KMS-11 (cell line): Measurements from ENCODE around the gene LZTS2.

Experiments used
- H2AFZ ChIP-seq: fragments of 200-600 bp; sonication (generic); 2 replicates; pipeline ENCODE4 v1.6.1; 2016; ENCODE audit warnings: antibody characterized with exemption, mixed run types, low read depth
- H3K27ac ChIP-seq: fragments of 200-600 bp; sonication (generic); 2 replicates; pipeline ENCODE4 v1.6.1; 2016; ENCODE audit warnings: mild to moderate bottlenecking, mixed run types
- H3K27me3 ChIP-seq: fragments of 200-600 bp; sonication (generic); 2 replicates; pipeline ENCODE4 v1.6.1; 2017; ENCODE audit warnings: mild to moderate bottlenecking, low read depth, mixed run types, moderate library complexity; ENCODE audit not compliant: insufficient read depth
- H3K36me3 ChIP-seq: fragments of 200-600 bp; sonication (generic); 2 replicates; pipeline ENCODE4 v1.6.1; 2017; ENCODE audit warnings: mild to moderate bottlenecking, mixed run types; ENCODE audit not compliant: insufficient read depth
- H3K4me1 ChIP-seq: fragments of 200-600 bp; sonication (generic); 2 replicates; pipeline ENCODE4 v1.6.1; 2016; ENCODE audit warnings: mild to moderate bottlenecking, low read depth, mixed run types; ENCODE audit not compliant: poor library complexity, severe bottlenecking
- H3K4me2 ChIP-seq: fragments of 200-600 bp; sonication (generic); 2 replicates; pipeline ENCODE4 v1.7.0; 2016; ENCODE audit warnings: mild to moderate bottlenecking, mixed run types
- H3K4me3 ChIP-seq: fragments of 200-600 bp; sonication (generic); IDR thresholded peaks from 2 replicates; pipeline ENCODE4 v1.6.1; 2017; ENCODE audit warnings: low read depth, low read length, mixed read lengths; ENCODE audit not compliant: insufficient read depth
- H3K79me2 ChIP-seq: fragments of 200-600 bp; sonication (generic); 2 replicates; pipeline ENCODE4 v1.6.1; 2016; ENCODE audit warnings: low read depth, mixed run types; ENCODE audit not compliant: insufficient read depth
- H3K9ac ChIP-seq: fragments of 200-600 bp; sonication (generic); 2 replicates; pipeline ENCODE4 v1.6.1; 2016; ENCODE audit warnings: mild to moderate bottlenecking, mixed run types
- H4K20me1 ChIP-seq: fragments of 200-600 bp; sonication (generic); 2 replicates; pipeline ENCODE4 v1.6.1; 2016; ENCODE audit warnings: mild to moderate bottlenecking, mixed run types; ENCODE audit not compliant: insufficient read depth
- TF ChIP-seq, protein P1 (sequence below): fragments of 200-600 bp; sonication (generic); conservative IDR thresholded peaks from 2 replicates; pipeline ENCODE4 v1.6.1; 2017; ENCODE audit warnings: low read depth, mild to moderate bottlenecking, antibody characterized with exemption, low read length, moderate library complexity, mixed read lengths

The LZTS2 gene

DNA sequence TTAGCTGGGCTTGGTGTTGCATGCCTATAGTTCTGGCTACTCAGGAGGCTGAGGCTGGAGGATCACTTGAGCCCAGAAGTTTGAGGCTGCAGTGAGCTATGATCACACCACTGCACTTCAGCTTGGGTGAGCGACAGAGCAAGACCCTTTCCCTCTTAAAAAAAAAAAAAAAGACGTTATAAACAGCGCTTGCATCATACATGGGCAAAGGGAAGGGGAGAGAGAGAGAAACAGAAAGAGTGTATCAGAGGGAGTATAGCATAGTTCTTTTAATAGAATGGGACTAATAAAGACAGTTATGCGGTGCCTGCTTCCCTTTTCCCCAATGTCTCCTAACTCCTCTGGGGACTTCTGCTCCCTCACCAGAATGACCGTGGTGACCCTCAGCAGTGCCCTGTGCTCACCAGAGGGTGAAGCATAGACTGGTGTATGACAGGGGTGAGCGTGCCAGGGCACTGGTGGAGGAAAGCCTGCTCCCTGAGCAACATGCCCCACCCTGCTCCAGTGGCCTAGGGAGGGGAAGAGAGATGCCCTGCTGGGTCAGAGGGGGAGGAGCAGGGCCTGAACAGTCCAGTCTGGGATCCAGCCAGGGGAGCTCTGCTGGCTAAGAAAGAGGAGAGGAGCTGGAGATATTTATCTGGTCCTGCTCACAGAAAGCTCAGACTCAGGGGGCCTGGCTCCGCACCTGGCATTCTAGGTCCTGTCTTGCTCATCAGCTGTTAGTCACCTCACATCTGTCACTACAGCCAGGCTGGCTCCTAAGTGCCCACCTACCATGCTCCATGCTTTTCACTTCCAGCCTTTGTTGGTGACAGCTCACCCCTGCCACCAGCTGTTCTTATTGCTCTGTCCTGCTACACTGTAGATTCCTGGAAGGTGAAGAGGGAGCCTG is 29.1 kb downstream of the LZTS2 start:
- TF ChIP-seq, protein P1, sequence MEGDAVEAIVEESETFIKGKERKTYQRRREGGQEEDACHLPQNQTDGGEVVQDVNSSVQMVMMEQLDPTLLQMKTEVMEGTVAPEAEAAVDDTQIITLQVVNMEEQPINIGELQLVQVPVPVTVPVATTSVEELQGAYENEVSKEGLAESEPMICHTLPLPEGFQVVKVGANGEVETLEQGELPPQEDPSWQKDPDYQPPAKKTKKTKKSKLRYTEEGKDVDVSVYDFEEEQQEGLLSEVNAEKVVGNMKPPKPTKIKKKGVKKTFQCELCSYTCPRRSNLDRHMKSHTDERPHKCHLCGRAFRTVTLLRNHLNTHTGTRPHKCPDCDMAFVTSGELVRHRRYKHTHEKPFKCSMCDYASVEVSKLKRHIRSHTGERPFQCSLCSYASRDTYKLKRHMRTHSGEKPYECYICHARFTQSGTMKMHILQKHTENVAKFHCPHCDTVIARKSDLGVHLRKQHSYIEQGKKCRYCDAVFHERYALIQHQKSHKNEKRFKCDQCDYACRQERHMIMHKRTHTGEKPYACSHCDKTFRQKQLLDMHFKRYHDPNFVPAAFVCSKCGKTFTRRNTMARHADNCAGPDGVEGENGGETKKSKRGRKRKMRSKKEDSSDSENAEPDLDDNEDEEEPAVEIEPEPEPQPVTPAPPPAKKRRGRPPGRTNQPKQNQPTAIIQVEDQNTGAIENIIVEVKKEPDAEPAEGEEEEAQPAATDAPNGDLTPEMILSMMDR = no peak
- H3K27ac ChIP-seq = no peak overlapping the region
- H4K20me1 ChIP-seq = no peaks in the 10 kb centered on the region
- no peak overlapping the region for H3K9ac ChIP-seq
- H2AFZ ChIP-seq = no peak overlapping the region
- no peak overlapping the region for H3K4me3 ChIP-seq
- no peak overlapping the region for H3K4me2 ChIP-seq
- H3K27me3 ChIP-seq = peaks cover 20% of the 10 kb centered on the region; the same call in 1 of the 2 replicates
- H3K36me3 ChIP-seq = no peaks in the 10 kb centered on the region
- no peaks in the 10 kb centered on the region for H3K79me2 ChIP-seq
- H3K4me1 ChIP-seq = no peaks in the 10 kb centered on the region

DNA sequence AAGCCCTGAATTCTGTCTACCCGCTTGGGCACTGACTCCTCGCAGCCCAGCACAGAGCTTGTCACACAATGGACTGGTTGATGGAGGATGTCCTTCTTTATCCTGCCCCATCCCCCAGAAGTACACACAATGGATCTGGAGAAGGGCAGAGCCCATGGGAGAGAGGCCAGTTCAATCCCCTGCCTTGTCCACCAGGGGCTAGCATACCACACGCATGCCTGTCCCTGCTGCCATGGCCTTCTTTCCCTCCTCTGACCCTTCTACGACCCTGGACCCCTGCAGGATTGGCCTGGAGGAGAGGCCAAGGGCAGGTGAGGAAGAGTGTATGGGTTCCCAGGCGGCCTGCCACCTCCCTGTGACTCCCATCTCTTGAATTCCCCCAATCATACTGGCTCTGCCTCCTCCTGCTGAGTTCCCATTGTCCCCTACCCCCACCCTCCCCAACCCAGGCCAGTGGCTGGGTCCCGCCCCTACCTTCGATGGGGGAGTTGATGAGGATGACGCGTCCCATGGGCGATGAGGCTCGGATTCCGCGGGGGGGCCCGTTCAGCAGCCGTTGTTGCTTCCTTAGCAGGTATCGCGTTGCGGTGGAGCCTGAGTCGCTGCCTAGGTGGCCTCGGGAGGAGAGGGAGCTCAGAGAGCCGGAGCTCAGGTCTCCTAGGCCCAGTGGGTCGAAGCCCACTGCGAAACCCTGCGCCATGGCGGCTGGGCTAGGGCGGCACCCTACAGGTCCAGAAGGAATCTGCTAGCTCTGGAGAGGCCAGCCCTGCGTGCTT is 30.1 kb downstream of the LZTS2 start:
- H3K27ac ChIP-seq = no peak overlapping the region
- TF ChIP-seq, protein P1 = no peak
- no peaks in the 10 kb centered on the region for H4K20me1 ChIP-seq
- H3K4me2 ChIP-seq = no peak overlapping the region
- no peaks in the 10 kb centered on the region for H3K36me3 ChIP-seq
- H3K9ac ChIP-seq = no peak overlapping the region
- peaks cover 20% of the 10 kb centered on the region; the same call in 1 of the 2 replicates for H3K27me3 ChIP-seq
- H2AFZ ChIP-seq = no peak overlapping the region
- no peaks in the 10 kb centered on the region for H3K79me2 ChIP-seq
- no peak overlapping the region for H3K4me3 ChIP-seq
- no peaks in the 10 kb centered on the region for H3K4me1 ChIP-seq

DNA sequence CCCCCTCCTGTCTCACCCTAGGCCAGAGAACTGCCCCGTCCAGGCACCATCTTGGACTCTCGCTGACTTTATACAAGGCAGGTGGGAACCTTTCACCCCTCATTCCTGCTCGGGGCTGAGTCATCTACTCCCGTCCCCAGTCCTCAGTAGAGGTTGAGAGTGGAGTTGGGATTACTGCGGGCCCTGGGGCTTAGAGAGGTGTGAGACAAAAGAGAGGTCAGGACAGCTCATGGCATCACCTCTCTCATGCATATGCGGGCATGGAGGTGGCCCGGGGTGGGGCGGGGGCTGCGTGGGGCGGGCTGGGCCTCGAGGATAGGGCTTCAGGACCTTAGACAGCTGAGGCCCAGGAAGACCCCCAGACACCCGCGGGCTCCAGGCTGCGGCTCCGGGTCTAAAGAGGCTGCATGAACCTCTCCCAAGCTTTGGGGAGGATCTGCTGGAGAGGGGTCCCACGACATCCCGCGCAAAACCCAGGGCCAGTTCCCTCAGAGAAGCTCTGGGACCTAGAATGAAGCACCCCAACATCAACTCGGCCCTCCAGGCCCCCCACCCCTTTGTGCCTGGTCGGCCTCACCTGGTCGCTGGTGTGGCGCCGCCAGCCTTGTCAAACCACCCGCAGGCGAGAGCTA is 31.0 kb downstream of the LZTS2 start:
- Histone ChIP-seq H3K4me3 (no peak overlapping the region), H3K27ac (no peak overlapping the region), H3K36me3 (no peaks in the 10 kb centered on the region), H2AFZ (peak overlapping the region; percentile 92), H4K20me1 (no peaks in the 10 kb centered on the region), H3K79me2 (no peaks in the 10 kb centered on the region), H3K27me3 (peaks cover 20% of the 10 kb centered on the region; the same call in 1 of the 2 replicates), H3K9ac (no peak overlapping the region), H3K4me1 (no peaks in the 10 kb centered on the region), H3K4me2 (peak overlapping the region; percentile 95)
- TF ChIP-seq, protein P1 = no peak

DNA sequence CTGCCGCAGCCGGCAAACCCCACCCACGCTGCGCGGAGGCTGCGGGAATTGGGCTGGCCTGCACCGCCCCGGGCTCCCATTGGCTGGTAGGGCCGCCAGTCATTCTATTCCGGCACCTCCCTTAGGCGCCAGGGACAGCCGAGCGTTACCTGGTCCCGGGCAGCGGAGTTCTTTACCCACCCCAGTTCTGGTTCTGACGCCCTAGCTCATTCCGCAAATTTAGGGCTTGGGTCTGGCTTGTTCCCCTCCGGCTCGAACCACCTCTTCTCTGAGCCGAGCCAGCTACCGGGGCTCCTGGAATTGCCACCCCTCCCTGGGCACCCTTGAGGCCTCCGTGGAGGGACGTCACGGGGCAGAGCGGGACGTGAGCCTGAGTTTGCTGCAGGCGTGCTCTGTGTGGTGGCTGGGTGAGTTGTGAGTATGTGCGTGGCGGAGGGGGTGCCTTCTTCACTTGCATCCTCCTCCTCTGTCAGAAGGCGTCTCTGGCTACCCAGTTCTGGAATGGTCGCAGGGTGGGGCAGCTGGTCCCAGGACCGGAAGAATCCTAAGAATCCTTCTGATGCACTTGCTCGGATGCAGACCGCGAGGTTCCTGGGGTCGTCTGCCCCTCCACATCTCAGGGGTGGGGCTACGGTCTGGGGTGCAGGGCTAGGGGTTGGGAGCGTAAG is 31.7 kb downstream of the LZTS2 start, which contains the start of the genes PDZD7 and SFXN3:
PDZD7 (minus strand) TSS at position 2 of the 668 bp plus-strand sequence. CDS start 910 bp downstream, outside the sequence.
SFXN3 (plus strand) TSS at position 107 of the 668 bp plus-strand sequence. CDS start 3,461 bp downstream, outside the sequence.
- H3K27ac ChIP-seq = no peak within 1 kb of the TSS
- no peak within 1 kb of the TSS for H3K4me3 ChIP-seq
- H3K9ac ChIP-seq = no peak within 1 kb of the TSS; the same call in 1 of the 2 replicates
- H3K36me3 ChIP-seq = no peaks in the 10 kb centered on the region
- H3K4me1 ChIP-seq = no peaks in the 10 kb centered on the region
- TF ChIP-seq, protein P1 = no peak
- H3K4me2 ChIP-seq = peak within 1 kb of the TSS; percentile 95
- no peaks in the 10 kb centered on the region for H3K79me2 ChIP-seq
- H3K27me3 ChIP-seq = peaks cover 22% of the 10 kb centered on the region; the same call in 1 of the 2 replicates
- peak within 1 kb of the TSS; percentile 92 for H2AFZ ChIP-seq
- H4K20me1 ChIP-seq = no peaks in the 10 kb centered on the region
